B cell (primary cell): ENCODE results near the gene CLK2.

Experiments
- CTCF ChIP-seq: fragments of 200-600 bp; IDR thresholded peaks from one replicate; pipeline ENCODE4 v1.8.0; 2022; ENCODE audit warnings: antibody characterized with exemption, mild to moderate bottlenecking
- EZH2 ChIP-seq: IDR thresholded peaks from 2 replicates; pipeline ENCODE4 v1.6.1; 2012; ENCODE audit warnings: borderline replicate concordance, low read depth, mild to moderate bottlenecking, moderate library complexity, low read length; ENCODE audit not compliant: insufficient read depth, poor library complexity, severe bottlenecking

GRCh38 chr1:155267373-155267772 is 5.9 kb downstream of the CLK2 start:
- TF ChIP-seq CTCF, result no peak
- TF ChIP-seq EZH2, result no peak
